ENCODE results near the gene KCNQ1. TPM values are rescaled to one million over a fixed set of nuclear protein-coding genes. Genes with fewer than 3 reads are reported as not detected.

Gene KCNQ1
- polyA plus RNA-seq, 4 donors = 18.4 to 54.4 (median 21.3) TPM

DNA sequence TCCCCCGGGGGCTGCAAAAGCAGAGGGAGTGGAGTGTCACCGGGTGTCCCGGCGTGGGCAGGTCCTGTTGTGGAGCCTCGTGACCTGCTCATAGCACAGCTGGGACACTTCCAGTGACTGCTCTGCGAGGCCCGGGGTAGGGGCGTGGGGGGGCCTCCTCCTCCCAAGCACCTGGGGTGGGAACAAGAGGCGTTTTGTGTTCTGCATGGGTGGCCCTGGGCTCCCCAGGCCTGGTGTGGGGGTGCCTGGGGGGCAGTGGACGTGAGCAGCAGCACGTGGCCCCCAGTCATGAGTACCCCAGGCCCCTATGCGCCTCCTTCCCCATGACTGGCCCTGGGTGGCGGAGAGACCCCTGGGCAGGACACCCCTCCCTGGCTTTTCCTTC, 104.7 kb downstream of the KCNQ1 start:
- FAIRE-seq = no peak
- H3K36me3 ChIP-seq (ENCODE audit: control insufficient read depth in 3 of 3, insufficient read depth in 2 of 3, low read depth in 1 of 3, low read length in 3 of 3) = no peaks in the 10 kb centered on the region
- no peaks in the 10 kb centered on the region for H3K4me1 ChIP-seq (ENCODE audit: control insufficient read depth in 3 of 3, insufficient read depth in 2 of 3, low read depth in 1 of 3, low read length in 2 of 3)
- WGBS, 3 donors = 79 to 93% (median 82%) methylated on average over 12 to 13 of the region's 13 CpGs
- H3K9me3 ChIP-seq (ENCODE audit: control insufficient read depth in 2 of 2, insufficient read depth in 1 of 2, low read depth in 1 of 2, low read length in 1 of 2) = peaks cover 2 to 4% of the 10 kb centered on the region in 2 donors
- DNase-seq = no peak
- H3K27me3 ChIP-seq (ENCODE audit: control insufficient read depth in 3 of 3, insufficient read depth in 3 of 3, low read length in 3 of 3) = no peaks in the 10 kb centered on the region
- H3K27ac ChIP-seq (ENCODE audit: low read depth in 1 of 3, low read length in 2 of 3) = no peak overlapping the region
- H3K4me3 ChIP-seq (ENCODE audit: low read depth in 1 of 3, low read length in 3 of 3) = no peak overlapping the region

DNA sequence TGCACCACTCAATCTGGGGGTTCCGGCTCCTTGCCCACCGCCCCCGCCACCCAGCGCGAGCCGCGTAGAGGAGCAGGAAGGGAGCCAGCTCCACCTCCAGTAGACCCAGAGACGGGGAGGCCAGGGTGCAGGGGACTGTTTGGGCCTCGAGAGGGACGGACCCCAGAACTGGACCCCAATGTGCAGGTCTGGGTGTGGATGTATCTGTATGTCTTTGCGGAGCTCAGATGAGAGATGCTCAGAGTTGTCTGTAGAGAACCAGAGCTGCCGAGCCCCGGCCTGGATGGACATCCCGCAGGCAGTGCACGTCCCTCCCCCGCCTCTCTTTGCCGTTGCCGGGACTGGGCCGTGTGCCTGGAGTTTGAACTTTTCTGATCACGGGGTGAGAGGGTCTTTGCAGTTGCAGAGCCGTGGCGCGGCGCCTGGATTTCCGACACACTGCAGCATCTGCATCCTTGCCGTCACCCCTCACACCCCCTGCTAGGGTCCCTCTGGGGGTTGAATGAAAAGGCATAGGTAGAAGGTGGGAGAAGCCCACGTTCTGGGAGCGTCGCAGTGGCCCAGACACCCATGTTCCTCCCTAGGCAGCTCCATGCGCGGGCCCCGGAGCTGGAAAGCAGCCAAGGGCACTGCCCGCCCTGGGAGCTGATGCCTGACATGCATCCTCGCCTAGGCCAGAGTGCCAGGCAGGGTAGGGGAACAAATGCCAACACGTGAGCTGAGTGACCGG, 105.2 kb downstream of the KCNQ1 start:
- H3K27me3 ChIP-seq (ENCODE audit: control insufficient read depth in 3 of 3, insufficient read depth in 3 of 3, low read length in 3 of 3) = no peaks in the 10 kb centered on the region

DNA sequence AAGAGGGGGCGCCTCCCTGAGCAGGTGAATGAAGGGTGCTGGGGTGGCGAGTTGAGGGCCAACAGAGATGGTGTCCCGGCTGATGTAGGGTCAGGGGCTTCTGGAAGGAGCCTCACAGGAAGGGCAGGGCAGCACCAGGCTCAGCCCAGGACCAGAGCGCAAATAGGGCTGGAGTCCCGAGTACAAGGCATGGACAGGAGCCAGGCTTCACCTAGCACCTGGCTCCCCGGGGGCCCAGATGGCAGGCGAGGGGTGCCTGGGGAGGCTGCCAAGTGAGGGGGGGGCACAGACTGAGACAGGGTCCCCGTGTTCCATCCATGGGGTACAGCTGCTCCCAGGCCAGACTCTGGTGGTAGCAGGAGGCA, 105.8 kb downstream of the KCNQ1 start:
- FAIRE-seq (no peak), DNase-seq (no peak)
- H3K4me3 ChIP-seq (ENCODE audit: low read depth in 1 of 3, low read length in 3 of 3) = no peak overlapping the region
- no peaks in the 10 kb centered on the region for H3K36me3 ChIP-seq (ENCODE audit: control insufficient read depth in 3 of 3, insufficient read depth in 2 of 3, low read depth in 1 of 3, low read length in 3 of 3)
- H3K9me3 ChIP-seq (ENCODE audit: control insufficient read depth in 2 of 2, insufficient read depth in 1 of 2, low read depth in 1 of 2, low read length in 1 of 2) = peaks cover 2 to 4% of the 10 kb centered on the region in 2 donors
- WGBS, 3 donors = 74 to 88% (median 81%) methylated on average over 8 of the region's 8 CpGs
- H3K27ac ChIP-seq (ENCODE audit: low read depth in 1 of 3, low read length in 2 of 3) = no peak overlapping the region
- H3K4me1 ChIP-seq (ENCODE audit: control insufficient read depth in 3 of 3, insufficient read depth in 2 of 3, low read depth in 1 of 3, low read length in 2 of 3) = no peaks in the 10 kb centered on the region
- no peaks in the 10 kb centered on the region for H3K27me3 ChIP-seq (ENCODE audit: control insufficient read depth in 3 of 3, insufficient read depth in 3 of 3, low read length in 3 of 3)

More for the DNA sequence above, 105.2 kb downstream of the KCNQ1 start:
- Histone ChIP-seq H3K27ac (ENCODE audit: low read depth in 1 of 3, low read length in 2 of 3) (no peak overlapping the region), H3K4me3 (ENCODE audit: low read depth in 1 of 3, low read length in 3 of 3) (no peak overlapping the region), H3K36me3 (ENCODE audit: control insufficient read depth in 3 of 3, insufficient read depth in 2 of 3, low read depth in 1 of 3, low read length in 3 of 3) (no peaks in the 10 kb centered on the region), H3K4me1 (ENCODE audit: control insufficient read depth in 3 of 3, insufficient read depth in 2 of 3, low read depth in 1 of 3, low read length in 2 of 3) (no peaks in the 10 kb centered on the region), H3K9me3 (ENCODE audit: control insufficient read depth in 2 of 2, insufficient read depth in 1 of 2, low read depth in 1 of 2, low read length in 1 of 2) (peaks cover 2 to 4% of the 10 kb centered on the region in 2 donors)
- DNase-seq = no peak
- no peak for FAIRE-seq
- whole genome bisulfite sequencing, 3 donors = 78 to 90% (median 85%) methylated on average over 35 to 36 of the region's 36 CpGs

GRCh38 chr11:2551131-2551530, 106.3 kb downstream of the KCNQ1 start:
- Histone ChIP-seq H3K27ac (ENCODE audit: low read depth in 1 of 3, low read length in 2 of 3) (no peak overlapping the region), H3K4me3 (ENCODE audit: low read depth in 1 of 3, low read length in 3 of 3) (no peak overlapping the region), H3K4me1 (ENCODE audit: control insufficient read depth in 3 of 3, insufficient read depth in 2 of 3, low read depth in 1 of 3, low read length in 2 of 3) (no peaks in the 10 kb centered on the region), H3K9me3 (ENCODE audit: control insufficient read depth in 2 of 2, insufficient read depth in 1 of 2, low read depth in 1 of 2, low read length in 1 of 2) (peaks cover 2 to 4% of the 10 kb centered on the region in 2 donors), H3K27me3 (ENCODE audit: control insufficient read depth in 3 of 3, insufficient read depth in 3 of 3, low read length in 3 of 3) (no peaks in the 10 kb centered on the region), H3K36me3 (ENCODE audit: control insufficient read depth in 3 of 3, insufficient read depth in 2 of 3, low read depth in 1 of 3, low read length in 3 of 3) (no peaks in the 10 kb centered on the region)
- no peak for FAIRE-seq
- WGBS, 3 donors = 81 to 97% (median 90%) methylated on average over 12 of the region's 12 CpGs
- DNase-seq = no peak

- DNase-seq (no peak), FAIRE-seq (no peak)
- Histone ChIP-seq H3K4me3 (ENCODE audit: low read depth in 1 of 3, low read length in 3 of 3) (no peak overlapping the region), H3K9me3 (ENCODE audit: control insufficient read depth in 2 of 2, insufficient read depth in 1 of 2, low read depth in 1 of 2, low read length in 1 of 2) (peaks cover 2 to 4% of the 10 kb centered on the region in 2 donors), H3K27ac (ENCODE audit: low read depth in 1 of 3, low read length in 2 of 3) (no peak overlapping the region), H3K36me3 (ENCODE audit: control insufficient read depth in 3 of 3, insufficient read depth in 2 of 3, low read depth in 1 of 3, low read length in 3 of 3) (no peaks in the 10 kb centered on the region), H3K27me3 (ENCODE audit: control insufficient read depth in 3 of 3, insufficient read depth in 3 of 3, low read length in 3 of 3) (no peaks in the 10 kb centered on the region), H3K4me1 (ENCODE audit: control insufficient read depth in 3 of 3, insufficient read depth in 2 of 3, low read depth in 1 of 3, low read length in 2 of 3) (no peaks in the 10 kb centered on the region)
- 52 to 79% (median 57%) methylated on average over 5 of the region's 5 CpGs for WGBS, 3 donors
Observed at GRCh38 chr11:2552210-2552609, 107.4 kb downstream of the KCNQ1 start.

DNA sequence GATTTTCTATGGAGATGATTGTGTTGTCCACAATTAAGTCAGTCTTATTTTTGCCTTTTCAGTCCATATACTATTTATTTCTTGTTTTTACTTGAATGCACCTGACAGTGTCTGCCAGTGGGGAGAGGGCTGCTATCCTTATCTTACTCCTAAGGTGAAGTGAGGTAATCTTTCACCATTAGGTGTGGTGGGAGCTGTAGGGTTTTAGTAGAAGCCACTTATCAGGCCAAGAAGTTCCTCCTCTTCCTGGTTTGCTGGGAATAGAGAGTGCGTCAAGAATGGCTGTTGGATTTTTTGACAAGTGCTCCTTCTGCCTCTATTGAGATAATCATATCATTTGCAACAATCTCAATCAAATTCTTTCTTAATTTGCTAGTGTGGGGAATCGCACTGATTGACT, 108.4 kb downstream of the KCNQ1 start:
- peaks cover 0 to 3% (median 0%) of the 10 kb centered on the region in 3 donors for H3K36me3 ChIP-seq (ENCODE audit: control insufficient read depth in 3 of 3, insufficient read depth in 2 of 3, low read depth in 1 of 3, low read length in 3 of 3)
- no peaks in the 10 kb centered on the region for H3K27me3 ChIP-seq (ENCODE audit: control insufficient read depth in 3 of 3, insufficient read depth in 3 of 3, low read length in 3 of 3)
- WGBS, 3 donors = 79 to 88% (median 81%) methylated on average over 2 of the region's 2 CpGs
- no peak for FAIRE-seq
- peaks cover 2 to 11% of the 10 kb centered on the region in 2 donors for H3K9me3 ChIP-seq (ENCODE audit: control insufficient read depth in 2 of 2, insufficient read depth in 1 of 2, low read depth in 1 of 2, low read length in 1 of 2)
- no peak overlapping the region for H3K27ac ChIP-seq (ENCODE audit: low read depth in 1 of 3, low read length in 2 of 3)
- H3K4me3 ChIP-seq (ENCODE audit: low read depth in 1 of 3, low read length in 3 of 3) = no peak overlapping the region
- no peak for DNase-seq
- no peaks in the 10 kb centered on the region for H3K4me1 ChIP-seq (ENCODE audit: control insufficient read depth in 3 of 3, insufficient read depth in 2 of 3, low read depth in 1 of 3, low read length in 2 of 3)

GRCh38 chr11:2553886-2554285, 109.1 kb downstream of the KCNQ1 start:
- H3K9me3 ChIP-seq (ENCODE audit: control insufficient read depth in 2 of 2, insufficient read depth in 1 of 2, low read depth in 1 of 2, low read length in 1 of 2) = peaks cover 2 to 13% of the 10 kb centered on the region in 2 donors
- no peaks in the 10 kb centered on the region for H3K4me1 ChIP-seq (ENCODE audit: control insufficient read depth in 3 of 3, insufficient read depth in 2 of 3, low read depth in 1 of 3, low read length in 2 of 3)
- H3K4me3 ChIP-seq (ENCODE audit: low read depth in 1 of 3, low read length in 3 of 3) = no peak overlapping the region
- FAIRE-seq (no peak), DNase-seq (no peak)
- WGBS, 3 donors = 88 to 92% (median 89%) methylated on average over 9 of the region's 9 CpGs
- H3K36me3 ChIP-seq (ENCODE audit: control insufficient read depth in 3 of 3, insufficient read depth in 2 of 3, low read depth in 1 of 3, low read length in 3 of 3) = peaks cover 0 to 3% (median 0%) of the 10 kb centered on the region in 3 donors
- no peak overlapping the region for H3K27ac ChIP-seq (ENCODE audit: low read depth in 1 of 3, low read length in 2 of 3)
- no peaks in the 10 kb centered on the region for H3K27me3 ChIP-seq (ENCODE audit: control insufficient read depth in 3 of 3, insufficient read depth in 3 of 3, low read length in 3 of 3)

DNA sequence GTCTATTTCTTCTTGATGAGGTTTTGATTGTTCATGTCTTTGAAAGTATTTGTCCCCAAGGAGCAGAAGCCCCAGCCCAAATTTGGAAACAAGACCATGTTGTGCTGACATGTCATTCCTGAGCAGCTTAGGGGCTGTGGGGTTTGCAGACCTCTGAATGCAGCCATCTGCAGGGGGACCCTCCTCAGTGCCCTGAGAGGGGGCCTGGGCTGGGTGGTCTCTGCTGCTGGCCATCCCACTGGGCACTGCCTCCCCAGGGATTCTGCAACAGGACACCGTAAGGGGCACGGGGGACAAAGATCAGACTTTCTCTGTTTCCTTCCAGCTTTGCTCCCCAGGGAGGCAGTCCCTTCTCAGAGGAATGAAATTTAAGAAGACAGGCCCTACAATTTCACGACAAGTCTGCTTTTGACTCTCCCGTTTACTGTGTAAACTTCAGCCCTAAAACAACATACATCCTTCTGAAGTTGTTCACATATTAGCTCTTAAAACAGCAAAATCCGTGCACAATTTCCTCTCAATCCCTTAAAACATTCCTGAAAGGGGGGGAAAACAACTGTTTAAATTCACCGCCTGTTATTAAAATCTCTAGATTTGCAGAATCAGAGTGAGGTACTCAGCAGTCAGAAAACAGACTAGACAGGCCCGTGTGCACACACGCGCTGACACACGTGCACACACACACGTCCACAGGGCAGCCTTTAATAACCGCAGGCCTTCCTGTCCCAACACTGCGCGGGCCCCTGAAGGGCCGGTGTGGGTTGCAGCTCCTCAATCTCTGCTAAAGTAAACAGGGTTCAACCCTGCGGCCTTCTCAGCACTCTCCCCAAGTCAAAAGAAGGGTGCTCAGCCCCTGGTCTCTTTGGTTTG, 109.8 kb downstream of the KCNQ1 start:
- Histone ChIP-seq H3K4me3 (ENCODE audit: low read depth in 1 of 3, low read length in 3 of 3) (no peak overlapping the region), H3K4me1 (ENCODE audit: control insufficient read depth in 3 of 3, insufficient read depth in 2 of 3, low read depth in 1 of 3, low read length in 2 of 3) (no peaks in the 10 kb centered on the region), H3K27ac (ENCODE audit: low read depth in 1 of 3, low read length in 2 of 3) (no peak overlapping the region), H3K27me3 (ENCODE audit: control insufficient read depth in 3 of 3, insufficient read depth in 3 of 3, low read length in 3 of 3) (no peaks in the 10 kb centered on the region), H3K36me3 (ENCODE audit: control insufficient read depth in 3 of 3, insufficient read depth in 2 of 3, low read depth in 1 of 3, low read length in 3 of 3) (peaks cover 0 to 3% (median 0%) of the 10 kb centered on the region in 3 donors), H3K9me3 (ENCODE audit: control insufficient read depth in 2 of 2, insufficient read depth in 1 of 2, low read depth in 1 of 2, low read length in 1 of 2) (peaks cover 2 to 13% of the 10 kb centered on the region in 2 donors)
- FAIRE-seq (no peak), DNase-seq (no peak)
- 81 to 85% (median 85%) methylated on average over 16 of the region's 16 CpGs for WGBS, 3 donors

All from small intestine (tissue), 7 donors.